A549 (cell line): ENCODE measurements around the gene RSBN1. TPM values are rescaled to one million over a fixed set of nuclear protein-coding genes. Genes with fewer than 3 reads are reported as not detected.
"Not testable (repeated sequence)": the region's sequence is repeated elsewhere in the genome, so short reads cannot be mapped to it uniquely, and the experiment has no call there.

Experiments
- ATAC-seq, 2 experiments: fragments of 200-7000 bp in 1 of 2; fragments of >200 bp in 1 of 2; cut with Nextera tagmentation in 1 of 2; cut with Tn5 transposase in 1 of 2; 3 replicates each; pipeline versions ENCODE4 v1.8.0 to v1.9.1; 2018 to 2020; ENCODE audit warnings: mild to moderate bottlenecking in 1 of 2, moderate library complexity in 1 of 2
- CTCF ChIA-PET: fragments of 300-600 bp; sonication (Branson Sonifier 250); formaldehyde crosslinking; extraction: SDS; loops from one replicate; lab custom pipeline; 2021; ENCODE audit warnings: antibody characterized with exemption, inconsistent platforms; lab: Yijun Ruan, JAX
- POLR2A ChIA-PET: fragments of 350-600 bp; formaldehyde crosslinking; extraction: SDS; loops from one replicate; lab custom pipeline; 2021; ENCODE audit warnings: antibody characterized with exemption, inconsistent platforms; lab: Yijun Ruan, JAX
- DNase-seq, 2 experiments: peaks; one replicate each; pipeline versions ENCODE4 v3.0.0 to v3.0.0-alpha.2; 2011 to 2016; ENCODE audit warnings: low read depth in 1 of 2, low spot score in 1 of 2
- FAIRE-seq: peaks from 2 replicates; lab custom pipeline; 2011; peaks lifted over from hg19 to GRCh38; lab: Jason Lieb, UNC
- H3K27ac ChIP-seq, 2 experiments: fragments of >200 bp; sonication (Bioruptor Twin); formaldehyde crosslinking; 3 replicates each; pipeline ENCODE4 v1.5.1; 2016 to 2017
- H3K4me1 ChIP-seq: fragments of >200 bp; sonication (Bioruptor Twin); formaldehyde crosslinking; 3 replicates; pipeline ENCODE4 v1.6.1; 2016
- H3K4me2 ChIP-seq: fragments of >200 bp; sonication (Bioruptor Twin); formaldehyde crosslinking; 3 replicates; pipeline ENCODE4 v1.6.1; 2016
- H3K4me3 ChIP-seq: fragments of >200 bp; sonication (Bioruptor Twin); formaldehyde crosslinking; 3 replicates; pipeline ENCODE4 v1.5.1; 2016
- H3K9me3 ChIP-seq: fragments of >200 bp; sonication (Bioruptor Twin); formaldehyde crosslinking; 3 replicates; pipeline ENCODE4 v1.6.1; 2016
- CEBPB ChIP-seq, 2 experiments: fragments of >200 bp in 1 of 2; sonication (Bioruptor Twin) in 1 of 2; formaldehyde crosslinking in 1 of 2; IDR thresholded peaks; 2 replicates each; pipeline ENCODE4 v1.6.1; 2012 to 2016
- EHMT2 ChIP-seq: fragments of 200-600 bp; sonication (generic); IDR thresholded peaks from 2 replicates; pipeline ENCODE4 v1.6.1; 2016; ENCODE audit warnings: antibody characterized with exemption, low read depth, mild to moderate bottlenecking, moderate library complexity
- GATA3 ChIP-seq: IDR thresholded peaks from 2 replicates; pipeline ENCODE4 v1.6.1; 2012; ENCODE audit warnings: borderline replicate concordance
- KDM1A ChIP-seq: fragments of 200-600 bp; sonication (generic); IDR thresholded peaks from 2 replicates; pipeline ENCODE4 v1.6.1; 2016; ENCODE audit warnings: low read depth, mild to moderate bottlenecking
- KDM5A ChIP-seq: fragments of 200-600 bp; sonication (generic); IDR thresholded peaks from 2 replicates; pipeline ENCODE4 v1.6.1; 2016; ENCODE audit warnings: antibody characterized with exemption, mild to moderate bottlenecking
- MYC ChIP-seq: IDR thresholded peaks from 2 replicates; pipeline ENCODE4 v1.6.1; 2012; ENCODE audit warnings: mild to moderate bottlenecking, inconsistent platforms, low read length, improper control_type of control experiment, borderline replicate concordance
- NFE2L2 ChIP-seq: fragments of 150-350 bp; conservative IDR thresholded peaks from 2 replicates; pipeline ENCODE4 v1.6.1; 2014; ENCODE audit warnings: low read length
- NPAS2 ChIP-seq: fragments of 250-450 bp; sonication (Bioruptor Pico); IDR thresholded peaks from 2 replicates; pipeline ENCODE4 v1.8.0; 2022; ENCODE audit warnings: mild to moderate bottlenecking, moderate library complexity, borderline replicate concordance
- NR3C1 ChIP-seq: fragments of >200 bp; sonication (Bioruptor Twin); formaldehyde crosslinking; IDR thresholded peaks from 3 replicates; pipeline ENCODE4 v1.6.1; 2017
- PHF8 ChIP-seq: fragments of 200-600 bp; sonication (generic); IDR thresholded peaks from 2 replicates; pipeline ENCODE4 v1.6.1; 2016; ENCODE audit warnings: low read depth, mild to moderate bottlenecking, antibody characterized with exemption, moderate library complexity, borderline replicate concordance
- RAD21 ChIP-seq, 2 experiments: fragments of >200 bp in 1 of 2; sonication (Bioruptor Twin) in 1 of 2; formaldehyde crosslinking in 1 of 2; IDR thresholded peaks in 1 of 2; conservative IDR thresholded peaks in 1 of 2; 2 replicates in 1 of 2; 3 replicates in 1 of 2; pipeline ENCODE4 v1.6.1; 2012 to 2018; ENCODE audit warnings: inconsistent platforms in 1 of 2
- RCOR1 ChIP-seq: fragments of 150-350 bp; IDR thresholded peaks from 2 replicates; pipeline ENCODE4 v1.6.1; 2014; ENCODE audit warnings: antibody characterized with exemption, low read length, low read depth
- RFX5 ChIP-seq: fragments of 450-650 bp; IDR thresholded peaks from 2 replicates; pipeline ENCODE4 v1.7.1; 2014; ENCODE audit warnings: antibody characterized with exemption, mild to moderate bottlenecking, moderate library complexity
- ZFP36 ChIP-seq: fragments of 450-650 bp; IDR thresholded peaks from 2 replicates; pipeline ENCODE4 v1.6.1; 2014; ENCODE audit warnings: borderline replicate concordance; ENCODE audit not compliant: partially characterized antibody
- ZNF302 ChIP-seq: fragments of 250-450 bp; sonication (Bioruptor Pico); IDR thresholded peaks from 2 replicates; pipeline ENCODE4 v1.9.0; 2021; ENCODE audit warnings: inconsistent platforms, mild to moderate bottlenecking, moderate library complexity
- WGBS: methylation state at CpG from one replicate; pipeline ENCODE4 v1.1.6; 2017; ENCODE audit errors: missing lambda C conversion rate; 5-methylcytosine and 5-hydroxymethylcytosine counted together
- polyA plus RNA-seq, 4 experiments: library from polyadenylated mRNA; depleted of rRNA in 3 of 4; stranded (reverse); fragments of >200 nt; fragmentation: RNase III in 1 of 4; extraction: RNeasy Plus Mini Kit Qiagen cat#74134 plus additional on column Dnase treatment in 1 of 4; gene quantifications; 2 replicates in 3 of 4; 3 replicates in 1 of 4; pipeline ENCODE4 v1.2.3, GENCODE V29; 2011 to 2017
- TF ChIP-seq, protein P1 (sequence below): IDR thresholded peaks from 2 replicates; pipeline ENCODE4 v1.6.1; 2012; ENCODE audit warnings: low read depth, borderline replicate concordance
- TF ChIP-seq, protein P2 (sequence below): fragments of 150-350 bp; IDR thresholded peaks from 2 replicates; pipeline ENCODE4 v1.6.1; 2014; ENCODE audit warnings: low read depth, mild to moderate bottlenecking, low read length
- TF ChIP-seq, protein P3 (sequence below): fragments of >200 bp; sonication (Bioruptor Twin); formaldehyde crosslinking; IDR thresholded peaks from 3 replicates; pipeline ENCODE4 v1.6.1; 2016

Gene RSBN1
- polyA plus RNA-seq, 2 of the 4 experiments (the other 2 are of a cell fraction): 3.0 to 9.7 TPM

DNA sequence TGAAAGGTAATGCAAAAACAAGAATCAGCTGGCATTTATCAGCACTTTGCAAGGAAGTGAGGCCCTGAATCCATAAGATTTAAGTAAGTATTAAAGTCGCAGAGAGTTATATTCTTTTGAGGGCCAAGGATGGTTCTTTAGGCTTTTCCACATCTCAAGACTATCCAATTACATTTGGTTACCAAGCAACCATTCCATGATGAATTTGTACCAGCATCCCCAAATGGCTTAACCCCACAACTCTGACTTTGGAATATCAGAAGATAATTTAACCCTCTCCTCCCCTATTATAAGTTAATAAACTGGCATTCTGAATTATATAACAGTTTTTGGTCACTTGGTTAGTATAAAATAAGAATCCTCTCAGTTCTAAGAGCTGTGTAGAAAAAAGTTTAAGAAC, 55.8 kb downstream of the RSBN1 start:
- 94% methylated on average over 1 of the region's 1 CpG for WGBS
- no peak overlapping the region for H3K4me3 ChIP-seq
- POLR2A ChIA-PET: no interaction called here
- no peaks in the 10 kb centered on the region for H3K9me3 ChIP-seq
- ATAC-seq (no peak), FAIRE-seq (no peak), DNase-seq (no peak)
- TF ChIP-seq, protein P1, sequence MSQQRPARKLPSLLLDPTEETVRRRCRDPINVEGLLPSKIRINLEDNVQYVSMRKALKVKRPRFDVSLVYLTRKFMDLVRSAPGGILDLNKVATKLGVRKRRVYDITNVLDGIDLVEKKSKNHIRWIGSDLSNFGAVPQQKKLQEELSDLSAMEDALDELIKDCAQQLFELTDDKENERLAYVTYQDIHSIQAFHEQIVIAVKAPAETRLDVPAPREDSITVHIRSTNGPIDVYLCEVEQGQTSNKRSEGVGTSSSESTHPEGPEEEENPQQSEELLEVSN: no peak
- TF ChIP-seq RCOR1 (no peak), RAD21 (conservative IDR thresholded peaks at IDR 0.05 in 1 of 2, IDR thresholded peaks at IDR 0.05 in 1 of 2) (no peak), NPAS2 (CRISPR knock-in tag) (no peak), NR3C1 (no peak), ZFP36 (no peak), KDM5A (no peak), PHF8 (no peak), KDM1A (no peak), RFX5 (no peak)
- TF ChIP-seq, protein P2, sequence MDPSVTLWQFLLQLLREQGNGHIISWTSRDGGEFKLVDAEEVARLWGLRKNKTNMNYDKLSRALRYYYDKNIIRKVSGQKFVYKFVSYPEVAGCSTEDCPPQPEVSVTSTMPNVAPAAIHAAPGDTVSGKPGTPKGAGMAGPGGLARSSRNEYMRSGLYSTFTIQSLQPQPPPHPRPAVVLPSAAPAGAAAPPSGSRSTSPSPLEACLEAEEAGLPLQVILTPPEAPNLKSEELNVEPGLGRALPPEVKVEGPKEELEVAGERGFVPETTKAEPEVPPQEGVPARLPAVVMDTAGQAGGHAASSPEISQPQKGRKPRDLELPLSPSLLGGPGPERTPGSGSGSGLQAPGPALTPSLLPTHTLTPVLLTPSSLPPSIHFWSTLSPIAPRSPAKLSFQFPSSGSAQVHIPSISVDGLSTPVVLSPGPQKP: no peak
- TF ChIP-seq, protein P3, sequence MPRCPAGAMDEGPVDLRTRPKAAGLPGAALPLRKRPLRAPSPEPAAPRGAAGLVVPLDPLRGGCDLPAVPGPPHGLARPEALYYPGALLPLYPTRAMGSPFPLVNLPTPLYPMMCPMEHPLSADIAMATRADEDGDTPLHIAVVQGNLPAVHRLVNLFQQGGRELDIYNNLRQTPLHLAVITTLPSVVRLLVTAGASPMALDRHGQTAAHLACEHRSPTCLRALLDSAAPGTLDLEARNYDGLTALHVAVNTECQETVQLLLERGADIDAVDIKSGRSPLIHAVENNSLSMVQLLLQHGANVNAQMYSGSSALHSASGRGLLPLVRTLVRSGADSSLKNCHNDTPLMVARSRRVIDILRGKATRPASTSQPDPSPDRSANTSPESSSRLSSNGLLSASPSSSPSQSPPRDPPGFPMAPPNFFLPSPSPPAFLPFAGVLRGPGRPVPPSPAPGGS: no peak
- H3K4me1 ChIP-seq: peaks cover 12% of the 10 kb centered on the region
- CTCF ChIA-PET: no interaction called here
- H3K27ac ChIP-seq: no peak overlapping the region
- peak overlapping the region; percentile 76 for H3K4me2 ChIP-seq

DNA sequence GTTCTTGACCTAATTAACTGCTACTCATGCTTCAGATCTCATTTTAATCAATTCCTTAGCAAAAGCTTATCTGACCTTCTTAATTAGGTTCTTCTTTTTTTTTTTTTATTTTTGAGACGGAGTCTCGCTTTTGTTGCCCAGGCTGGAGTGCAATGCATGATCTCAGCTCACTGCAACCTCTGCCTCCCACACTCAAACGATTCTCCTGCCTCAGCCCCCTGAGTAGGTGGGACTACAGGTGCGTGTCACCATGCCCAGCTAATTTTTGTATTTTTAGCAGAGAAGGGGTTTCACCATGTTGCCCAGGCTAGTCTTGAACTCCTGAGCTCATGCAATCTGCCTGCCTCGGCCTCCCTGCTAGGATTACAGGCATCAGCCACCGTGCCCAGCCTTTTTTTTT, 58.9 kb downstream of the RSBN1 start:
- FAIRE-seq, H3K9me3 ChIP-seq, H3K4me2 ChIP-seq, DNase-seq, ATAC-seq, CTCF ChIA-PET, H3K27ac ChIP-seq, H3K4me3 ChIP-seq, POLR2A ChIA-PET: not testable (repeated sequence)
- H3K4me1 ChIP-seq: peaks cover 12% of the 10 kb centered on the region
- 93% methylated on average over 6 of the region's 6 CpGs for WGBS

DNA sequence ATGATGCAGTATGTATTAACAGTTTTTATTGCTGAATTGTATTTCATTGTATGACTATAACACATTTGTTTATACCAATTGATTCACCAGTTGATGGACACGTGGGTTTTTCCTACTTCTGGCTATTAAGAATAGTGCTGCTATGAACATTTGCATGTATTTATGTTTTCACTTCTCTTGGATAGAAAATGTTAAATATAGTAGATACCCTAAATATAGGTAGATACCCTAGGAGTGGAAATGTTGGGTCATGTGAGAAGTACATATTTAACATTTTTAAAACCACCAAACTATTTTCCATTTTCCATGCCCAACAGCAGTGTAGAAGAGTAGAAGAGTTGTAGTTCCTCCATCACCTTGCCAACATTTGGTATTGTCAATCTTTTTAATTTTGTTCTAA, 60.8 kb downstream of the RSBN1 start:
- ATAC-seq: no peak
- no peak for FAIRE-seq
- ChIA-PET POLR2A (no interaction called here), CTCF (no interaction called here)
- Histone ChIP-seq H3K27ac (no peak overlapping the region), H3K4me3 (no peak overlapping the region), H3K4me2 (no peak overlapping the region), H3K4me1 (peaks cover 3% of the 10 kb centered on the region; the same call in 2 of the 3 replicates), H3K9me3 (no peaks in the 10 kb centered on the region)
- TF ChIP-seq NFE2L2: no peak
- no peak for TF ChIP-seq EHMT2
- TF ChIP-seq, protein P3: no peak
- TF ChIP-seq GATA3: no peak
- TF ChIP-seq CEBPB (IDR thresholded peaks at IDR 0.05): no peak
- TF ChIP-seq ZNF302: no peak
- TF ChIP-seq MYC: no peak
- TF ChIP-seq RAD21 (conservative IDR thresholded peaks at IDR 0.05 in 1 of 2, IDR thresholded peaks at IDR 0.05 in 1 of 2): no peak
- no peak for DNase-seq
- 97% methylated on average over 1 of the region's 1 CpG for WGBS
